SIG-M5 (cell line): ENCODE measurements around the gene TP53I3.
"Not testable (repeated sequence)": the region's sequence is repeated elsewhere in the genome, so short reads cannot be mapped to it uniquely, and the experiment has no call there.

Experiments
- DNase-seq: peaks from one replicate; lab custom pipeline; 2025; lab: John Stamatoyannopoulos, UW

The TP53I3 gene

GRCh38 chr2:24095171-24095677 lies 10.6 kb upstream of the TP53I3 start:
- not testable (repeated sequence) for DNase-seq

DNA sequence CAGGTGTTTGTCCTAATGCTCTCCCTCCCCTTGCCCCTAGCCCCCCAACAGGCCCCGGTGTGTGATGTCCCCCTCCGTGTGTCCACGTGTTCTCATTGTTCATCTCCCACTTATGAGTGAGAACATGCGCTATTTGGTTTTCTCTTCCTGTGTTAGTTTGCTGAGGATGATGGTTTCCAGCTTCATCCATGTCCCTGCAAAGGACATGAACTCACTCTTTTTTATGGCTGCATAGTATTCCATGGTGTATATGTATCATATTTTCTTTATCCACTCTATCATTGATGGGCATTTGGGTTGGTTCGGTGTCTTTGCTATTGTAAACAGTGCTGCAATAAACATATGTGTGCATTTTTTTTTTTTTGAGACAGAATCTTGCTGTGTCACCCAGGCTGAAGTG lies 8.6 kb upstream of the TP53I3 start:
- not testable (repeated sequence) for DNase-seq

DNA sequence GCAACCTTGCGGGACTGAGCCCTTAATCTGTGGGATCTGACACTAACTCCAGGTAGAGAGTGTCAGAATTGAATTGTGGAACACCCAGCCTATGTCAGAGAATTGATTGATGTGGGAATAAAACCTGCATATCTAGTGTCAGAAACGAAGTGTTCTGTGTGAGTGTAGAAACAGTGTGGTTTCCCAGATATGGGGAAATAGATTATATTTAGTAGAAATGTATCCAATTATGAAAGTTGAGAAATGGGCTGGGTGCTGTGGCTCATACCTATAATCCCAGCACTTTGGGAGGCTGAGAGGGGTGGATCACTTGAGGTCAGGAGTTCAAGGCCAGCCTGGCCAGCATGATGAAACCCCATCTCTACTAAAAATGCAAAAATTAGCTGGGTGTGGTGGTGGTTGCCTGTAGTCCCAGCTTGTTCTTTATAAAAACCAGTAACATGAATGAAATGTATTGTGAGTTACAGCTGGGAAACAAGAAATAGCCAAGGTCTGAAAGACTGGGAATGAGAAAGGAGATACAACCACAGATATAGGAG lies 4.3 kb upstream of the TP53I3 start:
- DNase-seq: no peak

DNA sequence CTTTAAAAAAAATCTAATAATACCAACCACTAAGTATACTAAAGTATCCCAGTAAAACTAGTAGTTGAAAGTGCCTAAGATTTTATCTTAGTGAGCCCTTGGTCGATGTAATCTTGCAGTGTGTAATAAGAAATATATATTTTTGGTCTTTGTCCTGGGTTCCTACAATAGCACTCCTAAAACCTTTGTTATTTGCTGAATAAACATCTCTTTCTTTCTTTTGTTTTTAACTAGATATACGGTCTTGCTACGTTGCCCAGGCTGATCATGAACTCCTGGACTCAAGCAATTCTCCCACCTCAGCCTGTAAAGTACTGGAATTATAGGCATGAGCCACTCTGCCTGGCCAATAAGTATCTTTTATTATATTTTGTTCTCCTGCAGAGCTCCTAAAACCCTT lies 2.4 kb upstream of the TP53I3 start:
- DNase-seq: no peak

DNA sequence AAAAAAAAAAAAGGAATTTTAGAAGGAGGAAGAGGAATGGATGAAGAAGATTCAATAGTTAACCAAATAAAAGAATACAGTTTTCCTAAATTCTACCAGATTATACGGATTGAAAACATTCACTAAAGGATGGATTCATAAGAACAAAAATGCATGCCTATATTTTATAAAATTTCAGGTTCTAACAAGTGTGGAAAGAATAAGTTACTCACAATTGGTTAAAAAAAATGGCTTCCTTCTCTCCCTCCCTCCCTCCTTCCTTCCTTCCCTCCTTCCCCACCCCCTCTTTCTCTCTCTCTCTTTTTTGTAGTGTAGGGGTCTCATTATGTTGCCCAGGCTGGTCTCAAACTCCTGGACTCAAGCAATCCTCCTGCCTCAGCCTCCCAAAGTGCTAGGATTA lies 1.6 kb upstream of the TP53I3 start:
- DNase-seq: no peak

- no peak for DNase-seq
Measured at GRCh38 chr2:24085200-24085489, 511 bp upstream of the TP53I3 start.

- no peak for DNase-seq
Measured at GRCh38 chr2:24083567-24084385, 858 bp downstream of the TP53I3 start.

- no peak for DNase-seq
Measured at GRCh38 chr2:24082787-24083566, 1.7 kb downstream of the TP53I3 start.

- no peak for DNase-seq
Measured at GRCh38 chr2:24080701-24081100, 3.9 kb downstream of the TP53I3 start.

- no peak for DNase-seq
Measured at GRCh38 chr2:24077879-24078278, 6.8 kb downstream of the TP53I3 start.

DNA sequence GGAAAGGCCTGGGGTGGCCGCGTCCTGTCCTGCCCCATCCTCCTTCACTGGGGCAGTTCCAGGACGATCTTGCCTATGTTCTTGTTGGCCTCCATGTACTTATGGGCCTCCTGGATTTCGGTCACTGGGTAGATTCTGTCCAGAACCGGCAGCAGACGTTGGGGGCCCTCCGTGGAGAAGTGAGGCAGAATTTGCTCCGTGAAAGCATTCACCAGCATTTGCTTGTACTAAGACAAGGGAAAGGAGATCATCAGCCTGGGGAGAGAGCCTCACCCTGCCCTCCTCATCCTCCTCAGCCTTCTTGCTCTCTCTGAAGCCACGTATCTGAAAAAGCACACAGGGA lies 7.1 kb downstream of the TP53I3 start:
- no peak for DNase-seq

- no peak for DNase-seq
Measured at GRCh38 chr2:24076849-24077534, 7.6 kb downstream of the TP53I3 start.

- DNase-seq: peak; percentile 88
Measured at GRCh38 chr2:24075915-24076848, 8.5 kb downstream of the TP53I3 start, which contains the start of gene SF3B6. SF3B6 (minus strand) TSS chr2:24076326; CDS start chr2:24076229, 97 bp downstream.

DNA sequence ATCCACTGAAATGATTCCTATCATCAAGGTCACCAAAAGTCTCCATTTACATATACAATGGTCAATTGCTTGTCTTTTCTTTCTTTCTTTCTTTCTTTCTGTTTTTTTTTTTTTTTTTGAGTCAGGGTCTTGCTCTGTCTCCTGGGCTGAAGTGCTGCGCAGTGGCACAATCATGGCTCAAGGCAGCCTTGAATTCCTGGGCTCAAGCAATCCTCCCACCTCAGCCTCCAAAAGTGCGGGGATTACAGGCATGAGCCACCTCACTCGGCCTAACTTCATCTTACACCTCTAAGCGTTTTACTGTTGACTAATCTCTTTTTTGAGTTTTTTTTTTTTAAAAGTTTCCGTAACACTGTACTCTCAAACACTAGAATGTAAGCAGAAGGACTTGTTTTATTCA lies 9.4 kb downstream of the TP53I3 start:
- no peak for DNase-seq

DNA sequence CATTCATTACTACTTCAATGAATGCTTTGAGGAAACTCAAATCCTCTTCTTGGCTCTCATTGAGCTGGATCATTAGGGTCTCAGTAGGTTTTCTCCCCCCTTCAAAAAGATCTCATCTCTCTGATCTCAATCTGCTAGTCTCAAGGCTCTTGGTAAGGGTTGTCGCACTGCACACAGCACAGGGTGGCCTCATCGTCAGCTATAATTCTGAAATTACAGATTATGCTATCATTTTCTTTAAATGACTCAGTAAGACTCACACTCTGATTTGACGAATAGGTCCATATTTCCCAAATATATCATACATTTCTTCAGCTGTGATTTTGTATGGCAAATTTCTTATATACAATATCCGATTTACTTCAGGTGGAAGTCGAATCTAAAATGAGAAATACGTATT lies 10.8 kb downstream of the TP53I3 start:
- no peak for DNase-seq

DNA sequence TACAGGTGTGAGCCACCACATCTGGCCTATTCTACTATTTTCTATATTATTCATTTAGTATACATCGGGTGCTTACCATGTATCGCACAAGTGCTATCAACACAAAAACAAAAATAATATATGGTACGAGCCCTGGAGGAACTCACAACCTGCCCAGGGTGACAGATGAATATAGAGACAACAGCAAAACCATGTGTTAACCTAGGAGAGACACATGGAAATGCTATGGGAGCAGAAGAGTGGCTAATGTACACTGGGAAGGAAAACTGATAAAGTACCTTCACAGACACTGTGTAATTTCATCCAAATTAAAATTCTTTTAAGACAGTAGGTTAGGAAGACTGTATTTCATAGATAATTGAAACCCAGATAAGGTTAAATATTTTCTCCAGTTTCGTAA lies 12.4 kb downstream of the TP53I3 start:
- DNase-seq: no peak

- DNase-seq: no peak
Measured at GRCh38 chr2:24065341-24065740, 19.3 kb downstream of the TP53I3 start.

DNA sequence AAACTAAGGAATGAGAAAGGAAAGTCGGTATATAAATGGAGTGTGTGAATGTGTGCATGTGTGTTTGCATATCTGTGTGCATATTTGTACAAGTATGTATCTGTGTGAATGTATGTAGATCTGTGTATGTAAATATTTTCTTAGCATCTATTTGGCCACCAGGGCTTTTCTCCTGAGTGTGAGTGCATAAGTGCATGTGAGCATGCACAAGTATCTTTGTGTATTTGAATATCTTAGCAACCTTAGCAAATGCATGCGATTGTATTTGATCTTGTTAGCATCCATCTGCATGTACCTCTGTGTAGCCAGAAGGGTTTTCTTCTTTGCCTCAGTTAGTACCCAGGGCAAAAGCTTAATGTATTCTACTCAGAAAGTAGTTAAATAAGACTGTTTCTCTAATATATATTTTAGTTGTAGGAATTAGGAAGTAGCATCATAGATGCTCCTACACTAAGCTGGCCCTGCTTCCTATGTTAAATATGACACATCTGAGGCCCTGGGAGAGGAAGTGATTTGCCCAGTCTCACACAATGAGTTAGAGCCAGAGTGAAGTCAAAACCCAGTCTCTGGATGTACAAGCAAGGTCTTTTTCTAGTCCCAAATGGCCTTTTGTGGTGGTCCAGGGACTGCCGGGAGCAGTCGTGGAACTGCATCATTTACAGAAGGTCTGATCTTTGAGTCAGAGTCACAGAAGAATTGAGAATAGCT lies 25.9 kb downstream of the TP53I3 start:
- DNase-seq: no peak

DNA sequence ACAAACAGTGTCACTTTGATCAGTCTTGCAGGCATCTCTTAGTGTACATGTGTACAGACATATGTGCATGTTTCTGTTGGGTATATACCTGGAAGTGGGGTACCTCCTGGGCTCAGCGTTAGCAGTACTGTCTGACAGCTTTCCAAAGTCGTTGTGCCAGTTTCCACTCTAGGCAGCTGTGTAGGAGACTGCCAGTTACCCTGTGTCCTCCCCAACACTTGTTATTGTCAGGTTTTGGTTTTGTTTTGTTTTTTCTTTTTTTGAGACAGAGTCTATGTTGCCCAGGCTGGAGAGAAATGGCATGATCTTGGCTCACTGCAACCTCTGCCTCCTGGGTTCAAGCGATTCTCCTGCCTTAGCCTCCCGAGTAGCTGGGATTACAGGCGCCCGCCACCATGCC lies 28.9 kb downstream of the TP53I3 start:
- DNase-seq: no peak

DNA sequence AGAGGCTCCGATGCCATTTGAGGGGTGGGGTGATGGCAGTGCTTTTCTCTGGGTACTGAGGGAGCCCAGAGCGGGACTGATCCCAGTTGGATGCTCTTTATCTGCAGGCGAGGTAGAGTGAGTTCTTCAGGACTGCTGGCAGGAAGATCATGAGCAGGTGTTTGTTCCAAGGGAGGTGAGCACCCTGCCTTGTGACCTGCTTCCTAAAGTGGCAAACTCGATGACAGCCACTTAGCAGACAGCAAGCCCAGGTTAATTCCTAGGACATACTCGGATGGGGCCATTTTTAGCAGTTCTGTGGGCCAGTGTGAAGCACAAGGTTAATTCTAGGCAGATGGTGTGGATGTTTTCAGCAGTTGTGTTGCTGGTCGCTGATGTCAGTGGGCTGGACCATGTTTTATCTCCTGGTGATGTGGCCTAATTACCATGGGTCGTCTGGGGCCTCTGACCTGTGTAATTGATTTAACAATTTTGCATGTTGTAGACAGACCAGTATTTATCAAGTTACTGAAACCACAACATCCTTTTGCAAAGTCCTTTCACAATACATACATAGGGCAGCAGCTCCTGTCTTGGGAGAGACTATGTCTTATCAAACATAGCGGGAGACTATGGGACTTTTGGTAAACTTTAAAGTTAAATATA lies 30.1 kb downstream of the TP53I3 start:
- no peak for DNase-seq
